Pons (tissue), 1 donor: ENCODE results near the gene DLG4.
A peak's percentile ranks its signal among the peaks of the same experiment; 100 is the strongest.

Source experiments
- DNase-seq: peaks from one replicate; pipeline ENCODE4 v3.0.0-alpha.2; 2016; ENCODE audit warnings: low spot score

The DLG4 gene

DNA sequence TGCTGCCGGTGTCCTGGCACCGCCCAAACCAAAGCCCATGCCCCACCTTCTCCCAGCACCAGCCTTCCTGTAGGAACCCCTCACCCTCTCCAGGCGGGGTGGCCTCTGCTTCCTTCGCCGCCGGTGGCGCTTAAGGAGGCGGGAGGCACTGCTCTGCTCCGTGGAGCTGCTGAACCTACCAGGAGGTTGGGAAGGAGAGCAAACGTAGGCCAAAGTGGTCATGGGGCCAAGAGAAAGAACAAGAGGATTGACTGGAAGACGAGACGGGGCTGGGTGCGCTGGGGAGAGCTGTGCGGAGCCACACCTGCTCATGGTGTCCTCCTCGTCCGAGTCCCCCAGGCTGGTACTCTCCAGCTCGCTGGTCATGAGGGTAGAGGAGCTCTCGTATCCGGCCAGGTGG is 9.9 kb upstream of the DLG4 start:
- DNase-seq = no peak

DNA sequence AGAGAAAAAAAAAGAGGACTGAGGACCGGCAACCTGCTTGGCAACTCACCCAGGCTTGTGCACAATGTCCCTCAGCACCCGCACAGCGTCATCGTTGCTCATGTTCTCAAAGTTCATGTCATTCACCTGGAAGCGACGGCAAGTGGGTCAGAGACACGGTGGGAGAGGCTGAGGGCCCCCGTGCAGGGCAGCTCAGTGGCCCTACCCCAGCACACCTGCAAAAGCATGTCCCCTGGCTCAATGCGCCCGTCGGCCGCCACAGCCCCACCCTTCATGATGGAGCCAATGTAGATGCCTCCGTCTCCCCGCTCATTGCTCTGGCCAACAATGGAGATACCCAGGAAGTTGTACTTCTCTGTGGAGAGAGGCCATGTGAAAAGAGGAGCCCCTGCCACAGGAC is 9.3 kb upstream of the DLG4 start:
- DNase-seq = no peak

DNA sequence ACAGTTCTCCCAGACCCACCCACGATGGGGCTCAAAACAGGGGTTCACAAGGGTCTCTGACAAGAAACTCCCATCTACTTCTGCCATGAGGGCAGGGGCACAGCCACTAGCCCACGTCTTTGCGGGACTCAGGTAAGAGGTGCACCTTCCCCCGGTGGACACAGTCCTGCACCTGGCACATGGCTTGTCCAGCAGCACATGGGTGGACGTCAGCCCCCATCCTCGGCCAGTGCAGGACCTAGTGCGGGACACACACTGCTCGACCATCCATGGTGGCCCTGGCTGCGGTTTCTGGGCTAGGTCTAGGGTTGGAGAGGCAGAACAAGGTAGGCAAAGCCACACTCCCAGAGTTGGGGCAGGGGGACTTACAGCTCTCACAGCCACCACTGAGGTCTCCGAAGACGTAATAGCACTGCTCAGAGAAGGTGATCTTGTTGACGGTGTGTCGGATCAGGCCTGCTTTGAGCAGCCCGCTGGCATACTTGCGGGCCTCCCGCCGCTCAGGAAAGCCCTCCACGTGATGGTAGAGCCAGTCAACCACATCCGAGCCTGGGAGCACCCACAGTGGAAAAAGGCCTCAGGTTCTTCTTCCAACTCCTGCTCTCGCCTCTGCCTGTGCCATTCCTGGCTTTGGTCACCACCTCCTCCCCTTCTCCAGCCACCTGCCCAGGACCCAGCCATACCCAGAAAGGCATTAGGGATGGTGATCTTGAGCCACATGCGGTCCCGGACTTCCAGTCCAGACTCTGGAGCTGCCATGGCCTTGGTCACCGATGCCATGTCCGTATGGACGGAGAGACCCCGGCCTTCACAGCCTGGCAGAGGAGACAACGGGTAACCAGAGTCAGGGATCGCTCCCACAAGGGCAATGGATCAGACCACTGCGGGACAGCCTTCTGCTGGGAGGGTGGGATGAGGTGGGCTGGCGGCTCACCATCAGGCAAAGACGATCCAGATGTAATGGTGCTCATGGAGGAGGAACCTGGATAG is 7.4 kb upstream of the DLG4 start:
- no peak for DNase-seq

DNA sequence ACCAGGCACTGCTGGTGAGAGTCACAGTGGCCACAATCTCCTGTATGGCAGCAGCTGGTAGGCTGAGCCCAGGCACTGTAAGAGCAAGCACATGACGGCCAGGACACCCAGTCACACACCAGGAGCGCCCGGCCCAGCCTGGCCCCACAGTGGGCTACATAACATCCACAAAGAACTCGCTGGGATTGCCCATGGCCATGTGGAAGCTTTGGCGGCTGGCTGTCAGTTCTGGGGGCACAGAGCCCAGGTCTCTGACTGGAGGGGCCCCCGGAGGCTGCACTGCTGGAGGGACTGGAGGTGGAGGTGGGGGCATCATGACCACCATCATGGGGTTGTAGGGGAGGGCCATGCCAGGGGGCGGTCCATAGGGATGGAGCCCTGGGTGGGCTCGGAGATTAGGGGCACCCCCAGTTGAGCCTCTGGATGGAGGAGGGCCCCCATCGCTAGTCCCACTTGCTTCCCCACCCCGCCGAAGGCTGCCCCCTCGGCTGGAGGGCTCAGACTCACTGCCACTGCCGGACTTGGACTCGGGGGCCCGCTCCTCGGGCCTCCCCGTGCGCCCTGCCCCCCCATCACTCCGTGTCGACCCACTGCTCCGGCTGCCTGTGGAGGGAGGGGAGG is 6.2 kb upstream of the DLG4 start:
- no peak for DNase-seq

DNA sequence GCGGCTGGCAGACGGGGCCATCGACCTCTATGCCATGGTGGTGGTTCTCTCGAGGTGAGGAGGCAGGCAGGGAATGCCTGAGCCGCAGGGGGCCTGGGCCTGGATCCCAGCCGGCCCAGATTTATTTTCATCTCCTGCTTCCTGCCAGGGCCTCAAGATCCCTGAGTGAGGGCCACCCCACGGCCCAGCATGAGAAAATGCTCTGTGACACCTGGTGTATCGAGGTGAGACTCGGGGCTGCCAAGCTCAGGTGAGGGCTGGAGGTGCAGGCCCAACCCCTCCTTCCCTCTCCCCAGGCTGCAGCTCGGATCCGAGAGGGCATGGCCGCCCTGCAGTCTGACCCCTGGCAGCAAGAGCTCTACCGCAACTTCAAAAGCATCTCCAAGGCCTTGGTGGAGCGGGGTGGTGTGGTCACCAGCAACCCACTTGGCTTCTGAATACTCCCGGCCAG is 5.0 kb upstream of the DLG4 start:
- DNase-seq = no peak

DNA sequence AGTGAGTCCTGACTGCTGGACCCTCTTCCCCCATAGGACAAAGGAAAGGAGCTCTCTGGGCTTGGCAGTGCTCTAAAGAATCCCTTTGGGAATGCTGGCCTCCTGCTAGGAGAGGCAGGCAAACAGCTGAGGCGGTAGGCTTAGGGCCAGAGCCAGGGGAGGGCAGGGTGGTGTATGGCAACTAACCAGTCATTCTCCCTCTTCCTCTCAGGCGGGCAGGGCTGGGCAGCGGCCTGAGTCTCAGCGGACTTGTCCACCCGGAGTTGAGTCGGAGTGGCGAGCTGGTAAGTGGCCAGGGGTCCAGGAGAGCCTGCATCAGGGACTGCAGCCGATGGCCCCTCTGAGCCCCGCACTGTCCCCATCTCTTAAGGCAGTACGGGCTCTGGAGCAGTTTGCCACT is 4.5 kb upstream of the DLG4 start:
- no peak for DNase-seq

DNA sequence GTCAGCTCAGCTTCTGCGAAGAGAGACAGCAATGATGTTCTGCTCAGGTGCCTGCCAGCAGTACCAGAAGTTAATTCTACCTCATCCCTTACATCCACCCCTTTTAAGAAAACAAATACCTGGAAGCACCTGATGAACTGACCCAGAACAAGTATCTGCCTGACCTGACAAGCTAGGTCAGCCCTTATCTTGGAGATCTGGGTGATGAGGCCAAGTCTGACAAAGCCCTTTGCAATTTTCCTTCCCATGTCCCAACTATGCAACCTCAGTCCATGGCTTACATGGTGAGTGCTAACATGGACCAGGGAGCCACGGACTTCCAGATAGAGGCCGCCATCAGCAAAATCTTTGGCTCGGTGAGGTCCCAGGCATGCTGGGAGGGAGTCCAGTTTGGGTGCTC is 3.7 kb upstream of the DLG4 start:
- no peak for DNase-seq

DNA sequence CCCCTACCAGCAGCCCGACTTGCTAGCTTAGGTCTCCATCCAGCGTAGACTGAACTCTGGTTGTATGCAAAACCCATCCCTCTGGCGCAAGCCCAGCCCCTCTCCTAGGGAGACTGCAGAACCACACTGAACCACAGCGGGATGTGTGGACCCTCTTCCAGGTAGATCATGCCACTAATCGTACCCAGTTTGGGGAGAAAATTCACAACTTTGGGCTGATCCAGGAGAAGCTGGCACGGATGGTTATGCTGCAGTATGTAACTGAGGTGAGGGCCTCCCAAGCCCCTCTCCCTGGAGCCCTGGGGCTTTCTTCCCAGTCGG is 3.3 kb upstream of the DLG4 start:
- DNase-seq = no peak

DNA sequence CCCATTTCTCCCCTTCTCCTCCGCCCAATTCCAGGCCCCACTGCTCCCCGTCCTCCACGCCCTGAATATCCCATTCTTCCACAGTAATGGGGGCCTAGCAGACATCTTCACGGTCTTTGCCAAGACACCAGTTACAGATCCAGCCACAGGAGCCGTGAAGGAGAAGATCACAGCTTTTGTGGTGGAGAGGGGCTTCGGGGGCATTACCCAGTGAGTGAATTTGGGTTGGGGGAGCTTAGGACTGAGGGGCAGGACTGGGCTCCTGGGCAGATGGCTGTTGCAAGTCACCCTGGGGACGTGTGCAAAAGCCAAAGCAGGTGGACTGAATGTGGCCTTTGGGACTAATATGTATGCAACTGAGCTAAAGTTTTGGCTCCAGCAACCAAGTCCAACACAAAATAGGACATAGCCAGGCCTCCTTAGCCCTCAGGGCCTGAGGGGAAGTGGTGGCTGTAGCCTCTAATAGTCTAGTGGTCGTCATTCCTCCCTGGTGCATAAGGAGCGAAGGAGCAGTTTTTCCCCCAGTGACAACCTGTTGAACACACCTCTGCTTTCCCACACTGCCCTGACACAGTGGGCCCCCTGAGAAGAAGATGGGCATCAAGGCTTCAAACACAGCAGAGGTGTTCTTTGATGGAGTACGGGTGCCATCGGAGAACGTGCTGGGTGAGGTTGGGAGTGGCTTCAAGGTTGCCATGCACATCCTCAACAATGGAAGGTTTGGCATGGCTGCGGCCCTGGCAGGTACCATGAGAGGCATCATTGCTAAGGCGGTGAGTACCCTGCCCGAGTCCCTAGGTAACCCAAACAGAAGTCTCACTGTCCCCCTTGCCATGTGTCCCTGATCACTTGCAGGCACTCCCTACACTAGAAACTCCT is 2.7 kb upstream of the DLG4 start:
- no peak for DNase-seq

DNA sequence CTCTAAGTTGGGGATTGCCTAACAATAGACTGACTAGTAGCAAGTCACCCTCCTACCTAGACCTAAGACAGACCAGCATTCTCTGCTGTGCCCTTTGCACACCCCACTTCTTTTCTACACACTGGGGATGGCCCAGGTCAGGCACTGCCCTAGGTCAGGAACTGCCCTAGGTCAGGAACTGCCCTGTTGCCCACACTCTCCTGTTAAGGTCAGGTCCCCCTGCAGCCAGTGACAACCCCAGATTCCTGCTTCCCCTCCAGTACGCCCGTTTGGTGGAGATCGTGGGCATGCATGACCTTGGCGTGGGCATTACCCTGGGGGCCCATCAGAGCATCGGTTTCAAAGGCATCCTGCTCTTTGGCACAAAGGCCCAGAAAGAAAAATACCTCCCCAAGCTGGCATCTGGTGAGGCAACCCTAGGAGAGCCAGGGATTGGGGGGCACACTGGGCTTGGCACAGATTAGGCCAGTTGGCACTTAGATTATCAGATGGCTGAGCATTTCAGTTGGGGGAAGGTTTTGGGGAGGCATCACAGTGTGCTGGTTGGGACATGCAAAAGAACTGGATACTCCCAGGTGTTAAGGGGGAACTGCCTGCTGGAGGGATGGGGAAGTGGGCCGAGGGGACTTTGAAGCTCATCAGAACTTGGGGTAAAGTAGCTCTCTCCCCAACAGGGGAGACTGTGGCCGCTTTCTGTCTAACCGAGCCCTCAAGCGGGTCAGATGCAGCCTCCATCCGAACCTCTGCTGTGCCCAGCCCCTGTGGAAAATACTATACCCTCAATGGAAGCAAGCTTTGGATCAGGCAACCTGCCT is 1.8 kb upstream of the DLG4 start:
- DNase-seq = no peak

DNA sequence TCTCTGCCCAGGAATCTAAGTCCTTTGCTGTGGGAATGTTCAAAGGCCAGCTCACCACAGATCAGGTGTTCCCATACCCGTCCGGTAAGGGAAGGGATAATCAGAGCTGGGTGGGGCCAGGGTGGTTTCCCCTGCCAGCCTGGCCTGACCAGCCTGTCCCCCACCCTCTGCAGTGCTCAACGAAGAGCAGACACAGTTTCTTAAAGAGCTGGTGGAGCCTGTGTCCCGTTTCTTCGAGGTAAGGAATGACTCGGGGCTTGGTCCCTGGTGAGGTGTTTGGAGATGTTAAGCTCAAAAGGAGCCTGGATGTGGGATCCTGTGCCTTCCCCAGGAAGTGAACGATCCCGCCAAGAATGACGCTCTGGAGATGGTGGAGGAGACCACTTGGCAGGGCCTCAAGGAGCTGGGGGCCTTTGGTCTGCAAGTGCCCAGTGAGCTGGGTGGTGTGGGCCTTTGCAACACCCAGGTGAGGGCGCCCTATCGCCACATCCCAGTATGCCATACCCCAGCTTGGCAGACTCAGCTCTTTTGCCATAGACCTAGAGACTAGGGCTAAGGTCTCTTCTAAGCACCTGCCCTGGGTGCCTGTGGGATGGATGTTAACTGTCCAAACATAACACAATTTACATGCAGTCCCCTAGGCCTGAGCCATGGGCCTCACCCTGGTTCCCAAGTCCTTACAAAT is 1.1 kb upstream of the DLG4 start:
- DNase-seq = no peak

DNA sequence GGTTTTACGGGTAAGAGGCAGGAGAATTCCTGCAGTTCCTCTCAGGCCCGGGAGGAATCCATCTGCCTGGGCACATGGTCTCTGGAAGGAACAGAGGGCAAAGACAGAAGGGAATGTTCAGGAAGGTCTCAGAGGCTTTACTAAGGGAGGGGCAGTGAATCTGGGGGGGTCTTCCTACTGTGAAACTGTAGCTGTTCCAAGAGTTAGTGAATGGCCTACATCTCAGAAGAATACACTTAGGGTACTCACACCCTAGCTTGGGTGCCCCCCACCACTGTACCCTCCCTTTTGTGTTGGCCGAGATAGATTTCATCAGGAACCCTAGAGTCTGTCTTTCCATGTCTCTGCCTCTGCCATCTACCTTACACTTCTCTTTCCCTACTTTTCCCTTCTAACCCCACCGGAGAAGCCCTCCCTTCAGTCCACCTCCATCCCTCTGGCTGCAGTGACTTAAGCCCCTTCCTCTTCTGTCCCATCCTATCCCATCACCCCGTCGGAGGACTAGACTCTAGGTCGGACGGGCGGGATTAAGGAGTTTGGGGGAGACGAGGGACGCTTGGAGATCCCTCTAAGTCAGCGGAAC is 316 bp downstream of the DLG4 start:
- peak; percentile 79 for DNase-seq

DNA sequence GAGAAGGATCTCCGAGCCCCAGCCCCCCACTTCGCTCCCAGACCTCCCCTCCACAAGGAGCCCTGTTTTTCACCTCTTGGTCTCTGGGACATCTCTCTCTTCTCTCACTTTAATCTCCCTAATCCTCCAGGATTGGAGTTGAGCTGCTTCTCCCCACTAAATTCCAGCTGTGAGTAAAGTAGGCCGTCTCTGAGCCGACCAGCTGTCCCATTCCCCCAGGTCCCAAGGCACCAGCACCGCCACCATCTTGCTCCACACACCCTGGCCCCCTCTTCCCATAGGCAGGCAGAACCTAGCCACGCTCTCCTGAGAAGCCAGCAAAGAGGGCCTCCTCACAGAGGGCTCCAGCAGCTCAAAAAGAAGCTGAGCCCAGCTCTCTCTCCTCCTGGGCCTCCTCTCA is 878 bp downstream of the DLG4 start:
- no peak for DNase-seq

DNA sequence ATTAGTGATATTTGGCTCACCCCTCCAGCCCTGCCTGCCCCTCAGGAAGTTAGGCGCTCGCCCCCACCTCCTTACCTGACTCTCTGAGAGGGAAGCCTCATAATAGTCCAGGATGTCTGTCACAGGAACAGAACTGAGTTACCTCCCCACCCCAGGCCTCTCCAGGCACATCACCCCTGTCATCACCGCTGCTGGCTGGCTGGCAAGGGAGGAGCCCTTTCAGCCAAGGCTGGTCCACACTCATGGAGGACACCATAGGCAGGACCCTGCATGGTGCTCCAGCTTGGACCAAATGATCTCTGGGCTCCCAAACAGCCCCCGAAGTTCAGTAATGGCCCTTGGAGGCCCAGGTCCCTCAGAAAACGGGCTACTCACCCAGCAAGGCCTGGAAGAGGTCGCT is 1.5 kb downstream of the DLG4 start:
- DNase-seq = no peak

DNA sequence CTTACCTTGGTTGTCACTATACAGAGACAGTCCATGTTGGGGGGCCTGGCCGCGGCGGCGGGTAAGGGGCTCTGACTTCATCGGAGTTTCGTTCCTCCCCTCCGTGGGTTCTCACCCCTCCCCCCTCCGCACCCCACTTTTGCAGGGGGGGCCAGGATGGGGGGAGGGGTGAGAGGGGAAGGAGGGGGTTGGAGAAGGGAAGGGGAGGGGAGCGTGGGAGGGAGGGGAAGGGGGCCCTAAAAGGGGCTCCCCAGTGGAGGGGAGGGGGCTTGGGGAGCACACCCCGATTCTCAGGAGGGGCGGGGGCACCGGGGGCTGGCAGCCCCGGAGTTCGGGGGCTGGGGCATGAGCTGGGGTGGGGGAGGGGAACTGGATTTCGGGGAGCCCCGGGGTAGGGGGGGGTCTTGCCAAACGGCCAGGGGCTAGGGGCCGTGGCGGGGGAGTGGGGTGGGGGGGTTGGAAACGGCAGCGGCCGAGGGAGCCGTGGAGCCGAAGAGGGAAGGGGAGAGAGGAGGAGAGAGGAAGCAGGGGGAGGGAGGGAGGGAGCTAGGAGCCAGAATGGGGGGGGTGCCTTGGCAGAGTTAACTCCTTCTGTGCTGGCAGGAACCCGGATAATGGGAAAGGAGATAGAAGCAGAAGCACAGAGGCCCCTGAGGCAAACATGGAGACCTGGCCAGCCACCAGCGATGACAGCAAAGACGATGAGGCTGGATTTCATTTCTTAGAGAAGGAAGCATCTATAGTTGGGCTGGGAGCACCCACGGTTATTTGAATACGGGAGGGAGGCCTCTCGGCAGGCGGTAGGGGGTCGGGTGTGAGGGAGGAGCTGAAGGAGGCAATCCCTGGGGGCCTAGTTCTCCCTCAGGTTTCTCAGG is 2.3 kb downstream of the DLG4 start:
- no peak for DNase-seq

DNA sequence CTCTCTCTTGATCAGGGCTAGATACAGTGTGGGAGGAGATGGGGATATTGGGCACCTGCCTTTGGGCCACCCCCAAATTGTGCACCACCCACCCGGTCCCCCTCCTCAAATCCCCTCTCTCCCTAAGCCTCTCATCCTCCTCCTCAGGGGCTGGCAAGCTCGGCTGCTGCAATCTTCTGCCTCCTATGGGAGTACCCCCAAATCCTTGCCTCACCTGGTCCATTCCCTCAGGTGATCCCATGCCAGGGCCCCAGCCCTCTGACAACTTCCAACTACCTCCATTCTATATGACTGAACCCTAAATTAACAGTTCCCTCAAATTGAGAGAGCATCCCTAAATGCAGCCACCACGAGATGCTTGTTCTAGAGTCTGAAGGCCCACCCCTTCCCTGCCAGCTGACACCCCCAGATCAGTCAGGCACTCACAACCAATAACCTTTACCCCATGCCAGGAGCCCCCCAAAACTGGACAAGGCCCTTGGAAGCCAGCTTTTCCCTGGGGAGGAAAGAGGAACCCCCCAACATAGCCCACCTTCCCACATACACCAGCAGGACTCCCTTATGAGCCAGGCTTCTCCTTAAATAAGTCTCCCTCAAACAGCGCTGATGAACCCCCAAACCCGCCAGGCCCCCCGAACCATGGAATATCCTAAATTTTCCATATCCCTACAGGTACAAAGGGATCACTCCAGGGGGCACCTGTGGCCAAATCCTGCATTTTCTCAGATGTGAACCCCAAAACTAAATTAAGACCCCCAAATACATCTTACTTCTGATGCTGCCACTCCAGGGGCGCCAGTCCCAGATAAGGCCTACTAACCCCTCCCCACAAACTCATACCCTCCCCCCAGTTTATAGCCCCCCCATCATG is 3.2 kb downstream of the DLG4 start:
- DNase-seq = no peak

DNA sequence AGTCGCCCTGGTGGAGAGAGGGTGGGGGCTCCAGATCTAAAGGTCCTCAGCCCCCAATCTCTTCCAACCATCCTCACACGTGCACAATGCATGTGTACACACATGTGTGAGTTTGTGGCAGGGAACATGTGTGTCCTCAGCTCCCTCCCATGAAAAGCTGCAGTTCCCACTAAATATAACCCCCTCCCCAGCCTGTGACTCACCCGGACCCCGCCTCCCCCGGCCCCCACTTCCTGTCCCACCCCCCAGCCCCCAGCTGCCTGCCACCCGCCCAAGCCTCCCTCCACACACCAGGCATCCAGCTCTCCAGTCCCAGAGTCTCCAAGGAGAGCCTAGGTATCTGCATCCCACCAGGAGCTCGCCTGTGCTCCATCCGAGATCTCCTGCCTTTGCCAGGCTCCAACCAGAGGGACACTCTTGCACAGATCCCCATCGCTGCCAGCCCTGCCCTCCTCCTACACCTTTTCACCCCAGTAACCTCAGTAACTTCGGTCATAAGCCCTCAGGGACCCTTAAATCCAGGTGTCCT is 3.9 kb downstream of the DLG4 start:
- DNase-seq = no peak

DNA sequence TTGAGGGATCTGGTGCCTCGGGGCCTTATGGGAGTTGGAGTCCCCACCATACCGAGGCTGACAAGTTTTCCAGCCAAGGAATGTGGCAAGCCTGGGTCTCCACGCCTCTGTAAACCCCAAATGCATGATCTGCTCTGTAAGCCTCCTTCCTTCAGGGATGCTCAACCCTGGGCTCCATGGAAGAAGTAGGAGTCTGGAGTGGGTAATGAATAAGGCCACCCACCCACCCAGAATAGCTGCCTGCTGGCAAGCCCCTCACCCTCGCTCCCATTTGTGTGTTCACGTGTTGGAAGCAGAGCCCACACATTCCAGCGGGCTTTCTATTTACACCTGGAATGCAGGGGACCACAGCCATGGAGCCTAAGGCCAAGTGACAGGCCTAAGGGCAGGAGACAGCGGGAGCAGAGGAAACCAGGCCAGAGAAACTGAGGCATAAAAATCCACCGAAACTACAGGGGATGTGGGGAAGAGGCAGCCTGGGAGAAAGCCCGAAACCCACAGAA is 4.4 kb downstream of the DLG4 start:
- no peak for DNase-seq
